Omental fat pad (tissue), 4 donors: ENCODE results near the gene NOBOX. TPM values are rescaled to one million over a fixed set of nuclear protein-coding genes. Genes with fewer than 3 reads are reported as not detected.

Experiments used
- small RNA-seq: library from RNA; depleted of rRNA; stranded (forward); fragments of <200 nt; gene quantifications from one replicate; pipeline ENCODE3, GENCODE V24; 2016
- total RNA-seq, 4 donors: library from RNA; depleted of rRNA; stranded (reverse); fragments of >200 nt; gene quantifications; one replicate each; pipeline ENCODE4 v1.1.0, GENCODE V29; 2016

Gene NOBOX
- total RNA-seq, 4 donors from 2014 or later = not detected

Small RNA genes lying within 50 kb of the gene (small RNA-seq; reads per million reads assigned to genes)
- gene RNU6ATAC40P = not detected

Other genes with a start within 250 kb of the NOBOX start
- gene CTAGE4, start 220.2 kb downstream of the NOBOX start, total RNA-seq = 1 to 10 TPM in 3 of 4 donors, not detected in 1; 1.8 to 6.7 (median 2.3) TPM
- gene ARHGEF35, start 207.9 kb downstream of the NOBOX start, total RNA-seq = 1 to 10 TPM; 2.8 to 6.7 (median 4.1) TPM
- gene OR2A42, start 164.1 kb downstream of the NOBOX start, total RNA-seq = 1 to 10 TPM in 1 of 4 donors, not detected in 3; 1.0 TPM
- gene OR2A7, start 138.9 kb downstream of the NOBOX start, total RNA-seq = 10 to 100 TPM in 1 of 4 donors, 1 to 10 TPM in 3; 3.1 to 16.9 (median 4.1) TPM
- 1 to 10 TPM in 1 of 4 donors, under 1 TPM in 3; 0.32 to 1.3 (median 0.56) TPM for gene CTAGE8, start 134.4 kb downstream of the NOBOX start, total RNA-seq
- gene OR2A1, start 91.3 kb downstream of the NOBOX start, total RNA-seq = under 1 TPM in 2 of 4 donors, not detected in 2; 0.09 to 0.95 TPM
- 10 to 100 TPM in 2 of 4 donors, 1 to 10 TPM in 2; 6.6 to 21.3 (median 9.7) TPM for gene ARHGEF5, start 48.3 kb downstream of the NOBOX start, total RNA-seq